Hematopoietic multipotent progenitor cell (in vitro differentiated cells): ENCODE results near the gene ZNF329. TPM values are rescaled to one million over a fixed set of nuclear protein-coding genes. Genes with fewer than 3 reads are reported as not detected.

Experiments
- DNase-seq, 3 donors: peaks; one replicate each; pipeline ENCODE4 v3.0.0-alpha.2; 2011 to 2015; ENCODE audit warnings: low read depth in 2 of 3, low spot score in 2 of 3
- total RNA-seq: library from RNA; depleted of rRNA; stranded (reverse); fragments of >200 nt; gene quantifications from one replicate; pipeline ENCODE4 v1.2.3, GENCODE V29; 2012

Gene ZNF329
- total RNA-seq, 1 donor: 9.4 TPM

DNA sequence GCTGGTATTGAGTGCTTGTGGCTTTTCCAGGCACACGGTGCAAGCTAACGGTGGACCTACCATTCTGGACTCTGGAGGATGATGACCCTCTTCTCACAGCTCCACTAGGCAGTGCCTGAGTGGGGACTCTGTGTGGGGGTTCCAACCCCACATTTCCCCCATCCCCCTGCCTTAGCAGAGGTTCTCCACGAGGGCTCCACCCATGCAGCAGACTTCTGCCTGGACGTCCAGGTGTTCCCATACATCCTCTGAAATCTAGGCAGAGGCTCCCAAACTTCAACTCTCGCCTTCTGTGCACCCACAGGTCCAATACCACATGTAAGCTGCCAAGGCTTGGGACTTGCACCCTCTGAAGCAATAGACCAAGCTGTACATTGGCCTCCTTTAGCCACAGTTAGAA lies 27.2 kb downstream of the ZNF329 start:
- DNase-seq: no peak

DNA sequence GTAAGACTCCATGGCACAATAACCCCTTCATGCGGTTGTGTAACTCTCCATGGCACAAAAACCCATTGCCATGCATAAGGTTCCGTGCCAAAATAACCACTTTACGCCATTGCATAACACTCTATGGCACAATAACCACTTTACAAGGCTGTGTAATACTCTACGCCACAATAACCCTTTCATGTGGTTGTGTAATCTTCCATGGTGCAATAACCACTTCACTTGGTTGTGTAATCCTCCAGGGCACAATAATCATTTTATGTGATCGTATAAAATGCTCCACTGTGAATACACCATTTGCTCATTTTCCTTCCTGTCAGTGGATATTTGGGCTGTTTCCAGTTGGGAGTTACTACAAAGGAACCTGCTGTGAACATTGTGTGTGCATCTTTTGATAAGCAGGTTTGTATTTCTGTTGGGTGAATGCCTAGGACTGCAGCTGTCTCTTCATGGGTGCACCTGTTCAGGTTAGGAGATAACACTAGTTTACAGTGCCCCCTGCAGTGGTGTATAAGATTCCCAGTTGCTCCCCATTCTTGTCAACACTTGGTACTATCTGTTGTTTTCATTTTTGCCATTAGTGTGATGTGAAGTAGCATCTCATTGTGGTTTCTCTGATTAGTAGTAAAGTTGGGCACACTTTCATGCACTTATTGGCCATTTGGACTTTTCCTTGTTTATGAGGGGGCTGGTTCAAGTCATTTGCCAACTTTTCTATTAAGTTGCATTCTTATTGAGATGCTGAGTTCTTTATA lies 31.4 kb downstream of the ZNF329 start:
- no peak for DNase-seq

DNA sequence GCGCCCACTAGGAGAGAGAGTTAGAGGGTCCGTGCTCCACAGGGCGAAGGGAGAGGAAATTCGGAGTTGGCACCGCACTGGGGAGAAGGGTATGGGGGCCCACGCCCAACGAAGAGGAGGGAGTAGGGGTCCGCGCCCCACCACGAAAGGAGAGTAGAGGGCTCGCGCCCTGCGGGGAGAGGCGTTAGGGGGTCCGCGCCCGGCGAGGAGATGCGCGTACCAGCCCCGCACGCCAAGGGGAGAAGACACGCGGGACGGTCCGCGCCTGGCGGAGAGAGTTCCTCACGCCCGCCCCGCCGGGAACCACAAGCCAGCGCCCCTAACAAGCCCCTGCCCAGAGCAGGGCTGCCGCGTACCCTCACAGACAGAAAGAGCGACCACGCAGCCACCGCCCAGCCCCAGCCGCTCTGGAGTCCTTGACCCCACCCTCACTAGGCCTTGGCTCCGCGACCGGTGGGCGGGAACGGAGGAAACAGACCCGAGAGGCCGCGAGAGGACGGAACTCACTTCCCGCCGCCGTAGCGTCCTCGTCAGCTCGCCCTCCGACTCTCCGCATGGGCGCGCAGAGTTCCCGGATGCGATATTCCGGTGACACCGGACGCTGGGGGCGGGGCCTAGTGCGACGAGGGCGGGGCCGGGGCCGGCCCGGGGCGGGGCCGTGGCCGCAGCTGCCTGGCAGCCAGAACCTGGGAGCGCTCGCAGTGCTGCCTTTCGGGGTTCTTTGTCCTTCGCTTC lies 32.6 kb downstream of the ZNF329 start:
- peak in 1 of 3 donors; percentile 27 for DNase-seq

DNA sequence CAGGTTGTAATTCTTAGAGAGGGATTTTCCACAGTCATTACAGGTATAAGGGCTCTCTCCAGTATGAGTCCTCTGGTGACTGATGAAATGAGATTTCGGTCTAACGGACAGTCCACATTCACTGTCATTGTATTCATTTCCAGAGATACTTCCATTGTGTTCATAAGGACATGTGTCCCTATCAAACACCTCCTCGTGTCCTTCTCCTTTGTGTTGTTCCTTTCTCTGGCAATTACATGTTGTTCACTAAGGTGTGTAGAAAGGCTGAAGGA lies 42.1 kb downstream of the ZNF329 start:
- no peak for DNase-seq

DNA sequence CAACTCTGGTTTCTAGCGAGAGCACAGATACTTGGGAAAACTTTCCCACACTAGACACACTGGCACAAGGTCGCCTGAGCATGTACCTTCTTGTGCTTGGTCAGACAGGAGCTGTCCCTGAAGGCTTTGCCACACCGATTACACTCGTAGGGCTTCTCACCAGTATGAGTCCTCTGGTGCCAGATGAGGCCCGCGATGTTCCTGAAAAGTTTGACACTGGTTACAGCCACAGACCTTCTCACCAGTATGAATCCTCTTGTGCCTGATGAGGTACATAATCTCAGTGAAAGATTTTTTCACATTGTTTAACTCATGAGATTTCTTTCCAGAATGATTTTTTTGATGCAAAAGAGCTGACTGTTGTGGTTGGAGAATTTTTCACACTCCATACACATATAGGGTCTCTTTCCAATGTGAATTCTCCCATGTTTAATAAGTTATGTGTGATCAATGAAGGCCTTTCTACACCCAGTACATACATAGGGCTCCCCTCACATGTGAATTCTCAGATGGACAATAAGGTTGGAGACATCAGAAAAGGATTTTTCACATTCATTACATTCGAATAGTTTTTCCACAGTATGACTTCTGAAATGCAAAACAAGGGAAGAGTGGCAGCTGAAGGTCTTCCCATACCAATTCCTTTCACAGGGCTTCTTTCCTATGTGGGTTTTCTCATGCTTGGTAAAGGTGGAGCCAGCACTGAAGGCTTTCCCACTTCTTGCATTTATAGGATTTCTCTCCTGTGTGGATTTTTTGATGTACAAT lies 42.6 kb downstream of the ZNF329 start:
- no peak for DNase-seq

DNA sequence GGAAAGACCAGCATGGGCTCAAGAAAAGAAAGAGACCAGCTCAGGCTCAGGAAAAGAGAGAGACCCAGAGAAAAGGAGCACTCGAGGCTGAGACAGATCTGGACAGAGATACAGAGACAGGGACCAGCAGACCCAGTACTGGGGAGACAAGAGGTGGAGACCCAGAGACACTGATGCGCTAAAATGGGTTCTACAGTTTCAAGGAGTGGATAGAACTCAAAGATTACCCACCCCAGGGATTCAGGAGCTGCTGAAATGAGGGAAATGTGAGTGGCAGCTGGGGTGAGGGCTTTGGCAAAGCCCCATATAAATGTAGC lies 51.9 kb downstream of the ZNF329 start:
- DNase-seq: no peak

DNA sequence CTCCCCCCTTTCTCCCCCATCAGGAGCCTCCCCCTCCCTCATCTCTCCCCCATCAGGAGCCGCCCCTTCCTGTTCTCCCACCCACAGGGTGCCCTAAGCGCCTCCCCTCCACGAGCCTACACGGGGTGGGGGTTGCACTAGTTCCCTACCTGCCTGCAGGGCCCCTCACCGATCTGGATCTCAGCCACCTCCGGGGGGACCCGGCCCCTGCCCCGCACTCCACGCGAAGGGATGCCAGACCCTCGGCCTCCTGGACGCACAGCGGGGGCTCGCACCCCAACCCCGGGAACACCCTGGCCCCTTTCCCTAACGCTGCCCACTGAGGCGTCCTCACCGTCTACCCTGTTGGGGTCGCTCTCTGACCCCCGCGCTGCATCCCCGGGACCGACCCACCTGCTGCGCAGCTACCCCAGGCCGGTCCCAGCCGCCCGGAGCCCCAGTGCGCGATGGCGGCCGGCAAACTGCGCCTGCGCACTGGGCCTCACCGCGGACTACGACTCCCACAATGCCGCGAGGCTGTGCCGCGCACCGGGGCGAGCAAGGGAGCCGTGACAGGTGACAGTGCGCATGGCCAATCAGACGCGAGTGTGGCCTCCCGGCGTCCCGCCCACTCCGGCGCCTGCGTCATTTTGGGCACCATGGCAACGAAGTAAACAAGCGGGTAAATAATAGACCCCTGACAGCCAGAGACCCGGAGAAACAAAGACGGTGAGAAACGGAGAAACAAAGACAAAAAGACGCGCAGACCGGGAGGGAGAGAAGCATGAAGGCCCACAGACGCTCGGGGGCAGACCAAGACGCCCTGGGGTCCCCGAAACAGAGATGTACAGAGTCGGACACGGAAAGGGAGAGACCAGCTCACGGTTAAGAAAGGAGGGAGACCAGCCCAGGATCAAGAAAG lies 52.6 kb downstream of the ZNF329 start, which contains the start of gene ZSCAN18:
Gene ZSCAN18, minus strand, starts transcription at position 451 of the 901 bp plus-strand sequence. CDS start 7,964 bp downstream, outside the sequence.
- DNase-seq: peak; percentile 91 to 100 (median 99)

DNA sequence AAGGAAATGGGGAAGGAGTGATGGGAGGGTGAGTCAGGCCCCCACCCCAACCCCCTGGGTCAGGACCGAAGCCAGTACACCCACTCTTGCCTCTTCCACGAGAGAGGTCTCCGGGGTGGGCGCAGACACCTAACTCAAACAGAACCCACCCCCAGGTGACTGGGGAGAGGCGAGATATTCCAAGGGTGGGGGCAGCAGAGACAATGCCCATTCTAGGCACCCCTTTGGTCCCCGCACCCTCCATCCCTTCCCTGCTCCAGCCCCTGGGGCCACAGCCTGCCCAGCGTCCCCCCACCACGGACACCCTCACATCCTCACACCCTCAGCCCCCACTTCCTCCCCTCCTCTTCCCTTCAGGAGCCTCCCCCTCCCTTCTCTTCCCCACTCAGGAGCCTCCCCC lies 53.2 kb downstream of the ZNF329 start:
- no peak for DNase-seq

DNA sequence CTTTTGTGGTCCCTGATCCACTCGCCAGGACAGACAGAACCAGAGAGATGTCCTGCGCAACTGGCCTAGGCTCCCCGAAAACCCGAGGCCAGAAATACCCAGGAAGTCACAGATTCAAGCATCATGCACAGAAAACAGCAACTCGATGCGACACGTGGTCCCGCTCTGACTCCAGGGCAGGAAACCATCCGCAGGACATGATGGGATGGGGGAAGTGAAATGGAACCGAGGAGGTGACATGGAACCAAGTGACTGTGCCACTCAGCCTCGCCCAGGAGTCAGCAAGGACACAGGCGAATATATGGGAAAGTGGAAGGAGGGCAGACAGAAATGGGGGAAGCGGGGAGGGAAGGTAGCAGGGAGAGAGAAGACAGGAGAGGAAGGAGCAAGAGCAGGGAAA lies 53.7 kb downstream of the ZNF329 start:
- no peak for DNase-seq

DNA sequence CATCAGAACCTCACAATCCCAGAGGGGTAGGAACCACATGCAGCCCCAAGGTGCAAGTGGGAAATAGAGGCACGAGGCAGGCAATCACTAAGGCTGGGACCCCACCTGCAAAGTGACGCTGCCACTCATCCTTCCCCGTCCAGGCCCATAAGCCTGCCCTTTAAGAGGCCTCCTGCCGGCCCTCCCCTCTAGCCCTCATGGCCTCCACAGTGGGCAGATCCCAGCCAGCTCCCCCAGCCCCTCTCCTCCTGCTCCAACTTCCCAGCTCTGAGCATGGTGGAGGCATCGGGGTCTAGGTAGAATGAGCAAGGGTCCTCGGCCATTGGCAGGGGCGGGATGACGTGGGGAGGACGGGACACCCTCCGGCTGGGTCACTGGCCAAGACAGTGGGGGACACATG lies 55.3 kb downstream of the ZNF329 start:
- no peak for DNase-seq

DNA sequence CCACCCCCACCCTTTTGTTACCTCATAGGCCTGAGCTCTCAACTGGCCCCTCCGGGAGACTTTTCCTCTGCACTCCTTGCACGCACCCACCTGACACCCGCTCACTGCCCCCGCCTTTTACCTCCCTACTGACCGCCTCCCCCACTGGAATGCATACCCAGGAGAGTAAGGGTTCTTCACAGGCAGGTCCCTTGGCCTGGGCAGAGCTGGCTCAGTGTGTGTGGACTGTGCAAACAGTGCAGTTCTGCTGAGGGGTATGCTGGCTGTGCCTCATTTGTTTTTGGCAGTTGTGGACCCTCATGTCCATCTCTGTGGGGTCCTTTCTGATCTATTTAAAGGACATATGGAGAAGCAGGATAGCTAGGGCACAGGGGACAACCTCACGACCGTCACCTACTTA lies 57.5 kb downstream of the ZNF329 start:
- DNase-seq: no peak

DNA sequence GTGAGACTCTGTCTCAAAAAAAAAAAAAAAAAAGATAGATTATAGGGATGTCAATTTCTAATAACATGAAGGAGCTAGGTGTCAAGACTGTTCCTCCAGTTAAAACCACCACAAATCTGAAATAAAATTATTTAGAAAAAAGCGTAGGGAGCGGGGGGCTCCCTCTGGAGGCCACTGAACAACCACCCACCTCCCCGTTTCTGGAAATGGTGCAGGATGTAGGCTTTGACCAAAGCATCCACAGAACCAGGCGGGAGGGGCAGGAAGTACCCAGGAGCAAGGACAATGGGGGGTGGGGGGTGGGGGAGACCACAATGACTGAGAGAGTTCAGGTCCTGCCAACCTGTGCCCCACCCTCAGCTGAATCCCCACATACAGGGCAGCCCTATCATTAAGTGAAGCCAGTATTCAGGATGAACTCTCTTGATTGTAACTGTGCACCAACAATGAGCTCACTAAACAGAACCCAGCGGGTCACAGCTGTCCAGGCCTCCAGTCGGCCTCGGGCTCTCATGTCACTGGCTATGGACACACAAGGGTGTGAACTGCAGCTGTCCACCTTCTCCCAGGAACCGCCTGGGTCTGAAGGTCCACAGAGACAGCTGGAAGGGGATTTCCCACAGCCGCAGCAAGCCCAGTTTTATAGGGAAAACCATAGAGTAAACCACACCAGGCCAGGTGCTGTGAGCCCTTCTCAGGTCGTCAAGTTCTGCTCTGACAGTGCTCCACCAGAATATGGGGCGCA lies 59.2 kb downstream of the ZNF329 start:
- DNase-seq: no peak

DNA sequence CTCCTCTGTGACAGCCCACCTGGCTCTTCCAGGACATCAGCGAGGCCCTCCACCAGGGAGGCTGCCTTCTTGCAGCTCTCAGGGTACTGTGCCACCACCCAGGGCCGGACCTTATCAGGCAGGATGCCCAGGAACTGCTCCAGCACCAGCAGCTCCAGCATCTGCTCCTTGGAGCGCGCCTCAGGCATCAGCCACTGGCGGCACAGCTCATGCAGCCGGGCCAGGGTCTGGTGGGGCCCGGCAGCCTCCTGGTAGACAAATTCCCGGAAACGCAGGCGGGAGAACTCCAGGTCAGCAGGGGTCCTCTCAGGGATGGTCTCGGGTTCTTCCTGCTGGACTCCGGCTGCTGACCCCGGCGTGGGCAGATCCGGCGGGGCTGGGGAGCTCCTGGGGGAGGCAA lies 60.7 kb downstream of the ZNF329 start:
- DNase-seq: no peak

DNA sequence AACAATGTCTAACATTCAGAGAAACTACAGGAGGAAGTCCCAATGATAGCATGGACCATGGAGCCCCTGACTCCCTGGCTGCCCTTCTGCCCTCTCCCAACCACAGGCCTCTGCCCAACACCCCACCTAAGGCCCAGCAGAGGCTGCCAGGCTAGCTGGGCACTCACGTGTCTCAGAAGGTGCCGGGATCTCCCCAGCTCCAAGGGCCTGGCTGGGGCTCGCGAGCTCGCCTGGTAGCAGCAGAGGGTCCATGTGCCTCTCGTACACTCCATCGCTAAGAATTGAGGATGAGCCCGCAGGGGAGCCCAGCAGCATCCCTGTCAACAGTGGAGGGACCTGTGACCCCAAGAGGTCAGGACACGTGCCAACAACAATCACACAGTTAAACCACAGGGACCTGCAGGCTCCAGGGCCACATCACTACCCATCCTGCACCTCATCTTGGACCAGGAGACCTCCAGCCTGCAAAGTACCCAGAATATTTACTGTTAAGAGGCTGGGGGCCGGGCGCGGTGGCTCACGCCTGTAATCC lies 62.0 kb downstream of the ZNF329 start:
- no peak for DNase-seq

DNA sequence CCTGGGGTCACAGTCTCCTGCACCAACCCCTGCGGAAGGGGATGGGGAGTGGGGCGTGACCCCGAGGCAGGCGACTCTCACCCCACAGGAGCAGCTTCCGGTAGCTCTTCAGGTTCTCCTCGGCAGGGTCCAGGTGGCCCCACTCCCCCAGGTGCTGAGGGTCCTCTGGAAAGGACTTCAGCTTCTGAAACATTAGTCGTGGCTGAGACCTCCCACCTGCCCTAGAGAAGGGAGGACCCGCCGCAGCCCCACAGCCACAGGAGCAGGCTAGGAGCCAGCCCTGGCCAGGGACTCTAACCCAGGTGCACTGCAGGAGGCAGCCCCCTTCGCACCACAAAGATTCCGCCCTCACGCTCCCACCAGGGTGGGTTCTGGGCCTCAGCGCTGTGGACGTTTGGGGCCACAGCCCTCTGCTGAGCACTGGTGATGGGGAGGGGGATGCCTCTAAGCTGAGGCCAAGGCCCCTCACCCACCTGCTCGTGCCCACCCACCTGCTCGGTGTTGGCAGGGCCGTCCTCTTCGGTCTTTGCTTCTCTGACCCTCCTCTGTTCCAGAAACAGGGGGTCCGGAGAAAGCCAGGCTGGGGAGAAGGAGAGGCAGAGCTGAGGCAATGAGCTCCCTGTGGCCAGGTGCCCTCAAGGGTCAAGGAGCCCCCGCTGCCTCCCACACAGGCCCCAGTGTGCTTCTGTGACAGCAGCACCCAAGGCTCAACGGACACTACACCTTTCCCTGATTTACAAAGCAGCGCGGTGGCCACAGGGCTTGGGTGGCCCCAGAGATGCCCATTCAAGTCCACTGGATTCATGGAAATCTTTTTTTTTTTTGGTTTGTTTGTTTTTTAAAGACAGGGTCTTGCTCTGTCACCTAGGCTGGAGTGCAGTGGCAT lies 63.5 kb downstream of the ZNF329 start:
- DNase-seq: no peak

DNA sequence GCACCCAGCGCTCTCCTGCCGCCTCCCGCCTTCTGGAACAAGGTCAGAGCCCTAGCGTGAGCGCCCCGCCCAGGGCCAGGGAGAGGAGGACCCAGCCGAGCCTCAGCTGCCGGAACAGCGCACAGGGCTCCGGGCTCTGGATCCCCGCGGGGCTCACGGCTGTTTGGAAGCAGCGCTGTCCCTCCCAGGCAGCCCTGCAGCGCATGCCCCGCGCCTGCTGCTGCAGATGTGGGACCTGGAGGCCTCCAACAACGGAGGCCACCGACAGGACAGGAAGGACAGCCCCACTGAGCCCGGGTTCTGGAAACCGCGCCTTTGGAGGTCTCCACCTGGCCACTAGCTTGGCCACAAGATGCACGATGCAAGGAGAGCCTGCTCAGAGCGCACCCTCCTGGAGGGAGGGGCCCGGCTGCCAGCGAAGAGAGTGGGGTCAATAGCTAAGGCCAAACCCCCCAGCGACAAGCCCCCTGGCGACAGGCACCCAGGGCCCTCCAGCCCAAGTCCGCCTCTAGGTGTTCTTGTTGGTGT lies 65.2 kb downstream of the ZNF329 start:
- DNase-seq: no peak

DNA sequence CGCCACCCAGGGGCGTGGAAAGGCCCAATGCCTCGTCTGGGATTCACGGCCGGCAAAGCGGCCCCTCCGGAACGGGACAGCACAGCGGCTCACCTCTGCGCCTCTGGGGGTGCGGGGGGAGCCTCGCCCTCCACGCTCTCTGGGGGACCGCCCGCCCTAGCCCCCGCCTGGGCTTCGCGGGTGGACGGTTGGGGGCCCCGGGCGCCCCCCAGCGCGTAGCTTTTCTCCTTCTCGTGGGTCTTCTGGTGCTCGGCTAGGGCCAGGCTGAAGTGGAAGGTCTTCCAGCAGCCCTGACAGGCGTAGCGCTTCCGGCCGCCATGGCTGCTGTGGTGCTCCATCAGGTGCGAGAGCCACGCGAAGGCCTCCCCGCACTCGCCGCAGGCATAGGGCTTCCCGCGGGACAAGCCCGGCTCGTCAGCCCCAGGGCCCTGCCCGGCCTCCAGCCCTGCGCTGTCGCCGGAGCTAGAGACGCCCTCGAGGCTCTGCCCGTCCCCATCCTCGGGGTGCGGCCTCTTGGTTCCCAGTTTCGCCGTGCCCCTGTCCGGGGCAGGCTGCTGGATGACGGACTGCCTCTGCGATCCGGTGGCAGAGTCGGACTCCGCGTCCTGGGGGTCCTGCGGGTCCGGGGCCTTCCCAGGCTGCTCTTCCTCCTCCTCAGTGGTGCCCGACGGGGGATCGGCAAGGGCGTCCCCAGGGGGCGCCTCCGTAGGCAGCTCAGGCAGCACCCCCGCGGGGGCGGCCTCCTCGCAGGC lies 65.8 kb downstream of the ZNF329 start:
- no peak for DNase-seq

DNA sequence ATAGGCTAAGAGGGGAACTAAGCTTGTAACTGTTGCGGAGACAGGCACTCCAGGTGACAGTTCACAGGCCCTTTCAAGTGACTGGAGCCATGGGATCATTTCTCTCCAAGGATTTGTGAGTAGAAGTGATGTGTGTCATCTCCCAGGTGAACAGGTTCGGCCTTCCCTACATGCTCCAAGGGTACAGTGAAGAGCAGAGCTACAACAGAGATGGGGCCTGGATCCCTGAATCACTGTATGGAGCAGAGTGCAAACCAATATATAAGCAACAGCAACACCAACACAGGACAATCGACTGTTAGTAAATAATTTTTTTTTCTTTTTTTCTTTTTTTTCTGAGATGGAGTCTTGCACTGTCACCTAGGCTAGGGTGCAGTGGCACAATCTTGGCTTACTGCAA lies 67.6 kb downstream of the ZNF329 start:
- peak in 2 of 3 donors; percentile 25 to 67 for DNase-seq
